HCT116 (cell line): Measurements from ENCODE around the gene S100PBP. TPM values are rescaled to one million over a fixed set of nuclear protein-coding genes. Genes with fewer than 3 reads are reported as not detected.

Experiments used
- ATAC-seq: fragments of 200-7000 bp; cut with Tn5 transposase; 2 replicates; pipeline ENCODE4 v1.9.1; 2020; ENCODE audit warnings: mild to moderate bottlenecking, moderate library complexity
- BruUV-seq: library from RNA; stranded (reverse); fragments of 400-500 nt; replicated peaks from 2 replicates; lab custom pipeline; 2021; lab: Mats Ljungman, UMichigan
- CTCF ChIA-PET: fragments of 300-600 bp; sonication (Branson Sonifier 250); formaldehyde crosslinking; loops from one replicate; lab custom pipeline; 2021; ENCODE audit warnings: antibody characterized with exemption; lab: Charles Lee
- POLR2A ChIA-PET: fragments of 300-600, 350-600 bp; sonication (Branson Sonifier 250); formaldehyde crosslinking; loops from one replicate; lab custom pipeline; 2021; ENCODE audit warnings: antibody characterized with exemption; lab: Charles Lee
- RAD21 ChIA-PET, 2 experiments: fragments of 300-600 bp; sonication (Branson Sonifier 250); formaldehyde crosslinking; loops; one replicate each; lab custom pipeline; 2023; ENCODE audit warnings: low total read pairs in 2 of 2; ENCODE audit not compliant: uncharacterized antibody in 2 of 2, unreplicated experiment in 2 of 2, low non-redundant PET in 1 of 2; lab: Charles Lee
- DNase-seq: peaks from one replicate; pipeline ENCODE4 v3.0.0-alpha.2; 2010; ENCODE audit warnings: low read depth, low spot score
- H2AFZ ChIP-seq: fragments of 200-600 bp; shearing (Covaris generic), sonication (generic); 2 replicates; pipeline ENCODE4 v1.6.1; 2017; ENCODE audit warnings: low read depth, mixed run types, mixed read lengths, antibody characterized with exemption, low read length; ENCODE audit not compliant: poor library complexity, severe bottlenecking
- H3K27ac ChIP-seq: 2 replicates; pipeline ENCODE4 v1.5.1; 2012; ENCODE audit warnings: low read depth, low read length
- H3K27me3 ChIP-seq: fragments of 200-600 bp; sonication (generic); 2 replicates; pipeline ENCODE4 v1.6.1; 2016; ENCODE audit warnings: mixed run types, low read length, mixed read lengths; ENCODE audit not compliant: insufficient read depth
- H3K36me3 ChIP-seq, 2 experiments: fragments of 200-500 bp in 1 of 2; fragments of 200-600 bp in 1 of 2; sonication (Bioruptor generic) in 1 of 2; sonication (generic) in 1 of 2; 2 replicates each; pipeline versions ENCODE4 v1.5.1 to v1.6.1; 2014 to 2016; ENCODE audit warnings: low read length in 2 of 2, inconsistent platforms in 1 of 2, mixed read lengths in 1 of 2, mixed run types in 1 of 2; ENCODE audit not compliant: insufficient read depth in 2 of 2, control insufficient read depth in 1 of 2
- H3K4me1 ChIP-seq, 2 experiments: fragments of 200-600 bp in 1 of 2; sonication (generic) in 1 of 2; 2 replicates each; pipeline versions ENCODE4 v1.5.1 to v1.6.1; 2012 to 2017; ENCODE audit warnings: low read length in 2 of 2, inconsistent platforms in 1 of 2, mild to moderate bottlenecking in 1 of 2, mixed read lengths in 1 of 2, mixed run types in 1 of 2, moderate library complexity in 1 of 2; ENCODE audit not compliant: insufficient read depth in 2 of 2, control insufficient read depth in 1 of 2
- H3K4me2 ChIP-seq: fragments of 200-600 bp; sonication (generic); 2 replicates; pipeline ENCODE4 v1.6.1; 2017; ENCODE audit warnings: mixed run types, low read length, mixed read lengths
- H3K4me3 ChIP-seq, 2 experiments: fragments of 200-600 bp in 1 of 2; sonication (generic) in 1 of 2; replicated peaks in 1 of 2; 2 replicates each; pipeline ENCODE4 v1.5.1; 2011 to 2016; ENCODE audit warnings: low read length in 2 of 2, control low read depth in 1 of 2, low read depth in 1 of 2, mild to moderate bottlenecking in 1 of 2, mixed read lengths in 1 of 2, mixed run types in 1 of 2
- H3K79me2 ChIP-seq: fragments of 200-600 bp; sonication (generic); 2 replicates; pipeline ENCODE4 v1.6.1; 2017; ENCODE audit warnings: mild to moderate bottlenecking, mixed run types, low read length, moderate library complexity, mixed read lengths; ENCODE audit not compliant: insufficient read depth
- H3K9ac ChIP-seq: fragments of 200-600 bp; sonication (generic); 2 replicates; pipeline ENCODE4 v1.6.1; 2016; ENCODE audit warnings: low read length, mixed read lengths
- H3K9me2 ChIP-seq: fragments of 200-600 bp; sonication (generic), shearing (Covaris generic); 2 replicates; pipeline ENCODE4 v1.6.1; 2017; ENCODE audit warnings: mixed run types, mild to moderate bottlenecking, moderate library complexity; ENCODE audit not compliant: insufficient read depth
- H3K9me3 ChIP-seq, 2 experiments: fragments of 200-500 bp in 1 of 2; fragments of 200-600 bp in 1 of 2; sonication (Bioruptor generic) in 1 of 2; sonication (generic) in 1 of 2; 2 replicates each; pipeline ENCODE4 v1.6.1; 2014 to 2017; ENCODE audit warnings: low read length in 2 of 2, mixed read lengths in 2 of 2, inconsistent platforms in 1 of 2, low read depth in 1 of 2, mild to moderate bottlenecking in 1 of 2, mixed run types in 1 of 2, moderate library complexity in 1 of 2; ENCODE audit not compliant: control insufficient read depth in 1 of 2, insufficient read depth in 1 of 2
- H4K20me1 ChIP-seq: fragments of 200-600 bp; sonication (generic), shearing (Covaris generic); 2 replicates; pipeline ENCODE4 v1.6.1; 2017; ENCODE audit warnings: mixed run types, mild to moderate bottlenecking, moderate library complexity; ENCODE audit not compliant: insufficient read depth
- CBX3 ChIP-seq: IDR thresholded peaks from 2 replicates; pipeline ENCODE4 v1.6.1; 2012; ENCODE audit warnings: low read depth
- CEBPB ChIP-seq: IDR thresholded peaks from 2 replicates; pipeline ENCODE4 v1.6.1; 2012; ENCODE audit warnings: low read depth
- EGR1 ChIP-seq: IDR thresholded peaks from 2 replicates; pipeline ENCODE4 v1.6.1; 2012; ENCODE audit warnings: low read depth
- ELF1 ChIP-seq: IDR thresholded peaks from 2 replicates; pipeline ENCODE4 v1.6.1; 2012; ENCODE audit warnings: low read depth, borderline replicate concordance
- EZH2 ChIP-seq: fragments of 200-600 bp; sonication (generic); IDR thresholded peaks from 2 replicates; pipeline ENCODE4 v1.6.1; 2017; ENCODE audit warnings: antibody characterized with exemption, mixed run types
- EZH2phosphoT487 ChIP-seq: fragments of 200-600 bp; IDR thresholded peaks from 2 replicates; pipeline ENCODE4 v1.6.1; 2018; ENCODE audit warnings: antibody characterized with exemption, borderline replicate concordance
- JUND ChIP-seq: IDR thresholded peaks from 2 replicates; pipeline ENCODE4 v1.6.1; 2012
- RAD21 ChIP-seq: IDR thresholded peaks from 2 replicates; pipeline ENCODE4 v1.6.1; 2012; ENCODE audit warnings: low read depth, mild to moderate bottlenecking
- SIN3A ChIP-seq: IDR thresholded peaks from 2 replicates; pipeline ENCODE4 v1.6.1; 2012; ENCODE audit warnings: low read depth
- SP1 ChIP-seq: IDR thresholded peaks from 2 replicates; pipeline ENCODE4 v1.6.1; 2012; ENCODE audit warnings: low read depth
- SRF ChIP-seq: IDR thresholded peaks from 2 replicates; pipeline ENCODE4 v1.6.1; 2012; ENCODE audit warnings: low read depth
- TCF7L2 ChIP-seq: IDR thresholded peaks from 2 replicates; pipeline ENCODE4 v1.7.0; 2011; ENCODE audit warnings: borderline replicate concordance, inconsistent platforms; ENCODE audit not compliant: insufficient read depth, insufficient read length; ENCODE audit errors: extremely low read depth
- YY1 ChIP-seq: IDR thresholded peaks from 2 replicates; pipeline ENCODE4 v1.6.1; 2011; ENCODE audit warnings: low read length, low read depth, moderate library complexity, mild to moderate bottlenecking; ENCODE audit not compliant: insufficient replicate concordance; ENCODE audit errors: extremely low read depth
- ZFX ChIP-seq: fragments of 450-650 bp; IDR thresholded peaks from 2 replicates; pipeline ENCODE4 v1.6.1; 2017
- ZNF274 ChIP-seq: fragments of 200-500 bp; sonication (Bioruptor generic); IDR thresholded peaks from 2 replicates; pipeline ENCODE4 v1.6.1; 2014; ENCODE audit warnings: mild to moderate bottlenecking, low read depth, low read length, inconsistent platforms
- intact Hi-C: fragments of 100-400 bp; cut with micrococcal nuclease; formaldehyde crosslinking; loops from 2 replicates; pipeline ENCODE4 v1.10.0; 2022
- total RNA-seq: library from RNA; stranded (reverse); gene quantifications from one replicate; pipeline ENCODE4 v1.2.1, GENCODE V29; 2021; ENCODE audit not compliant: unreplicated experiment
- TF ChIP-seq, protein P1 (sequence below): IDR thresholded peaks from 2 replicates; pipeline ENCODE4 v1.6.1; 2012
- TF ChIP-seq, protein P2 (sequence below): IDR thresholded peaks from 2 replicates; pipeline ENCODE4 v1.6.1; 2011; ENCODE audit warnings: mild to moderate bottlenecking, low read length, moderate library complexity; ENCODE audit not compliant: insufficient replicate concordance; ENCODE audit errors: extremely low read depth
- TF ChIP-seq, protein P3 (sequence below): IDR thresholded peaks from 2 replicates; pipeline ENCODE4 v1.6.1; 2012
- TF ChIP-seq, protein P4 (sequence below): IDR thresholded peaks from 2 replicates; pipeline ENCODE4 v1.6.1; 2012; ENCODE audit warnings: low read depth

Gene S100PBP
- total RNA-seq, 1 experiment from 2014 or later, result 38.2 TPM

DNA sequence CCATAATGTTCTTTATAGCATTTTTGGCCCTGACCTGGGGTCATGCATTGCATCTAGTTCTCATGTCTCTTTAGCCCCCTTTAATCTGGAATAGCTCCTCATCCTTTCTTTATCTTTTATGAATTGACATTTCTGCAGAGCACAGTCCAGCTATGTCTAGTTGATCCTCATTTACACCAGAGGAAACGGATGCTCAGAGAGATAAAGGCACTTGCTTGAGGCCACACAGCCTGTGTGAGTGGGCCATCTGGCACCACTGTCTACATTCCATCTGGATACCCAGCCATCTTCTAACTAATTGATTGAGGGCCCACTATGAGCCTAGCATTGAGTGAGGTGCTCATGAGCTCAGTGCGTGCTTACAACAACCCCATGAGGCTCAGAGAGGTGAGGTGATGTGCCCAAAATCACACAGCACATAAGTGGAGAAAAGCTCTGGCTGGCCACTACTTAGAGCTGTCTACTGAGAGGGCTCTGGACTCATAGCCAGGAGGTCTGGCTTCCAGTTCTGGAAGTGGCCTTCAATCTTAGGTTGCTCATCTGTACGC lies 72.4 kb downstream of the S100PBP start:
- Histone ChIP-seq H3K9me3 (no peaks in the 10 kb centered on the region), H3K4me3 (no peak overlapping the region), H2AFZ (no peak overlapping the region), H3K4me1 (peaks cover 0 to 14% of the 10 kb centered on the region in 2 experiments; a peak in 1 of 4 replicates), H3K9ac (no peak overlapping the region), H3K36me3 (no peaks in the 10 kb centered on the region), H3K27ac (no peak overlapping the region), H3K79me2 (no peaks in the 10 kb centered on the region), H3K4me2 (no peak overlapping the region), H4K20me1 (no peaks in the 10 kb centered on the region), H3K27me3 (no peaks in the 10 kb centered on the region), H3K9me2 (no peaks in the 10 kb centered on the region)
- CTCF ChIA-PET, result interaction anchor here (1.4 kb wide), 1 partner anchor 13 kb away, joined by 3 read pairs; no protein-coding TSS in a partner anchor
- POLR2A ChIA-PET, result no interaction called here
- BruUV-seq, result no TSS peak
- intact Hi-C loops, result no loop called here
- DNase-seq, result no peak
- no peak for ATAC-seq
- RAD21 ChIA-PET, result no interaction called here
- TF ChIP-seq RAD21, result no peak
- no peak for TF ChIP-seq YY1
- no peak for TF ChIP-seq SRF
- TF ChIP-seq, protein P1, sequence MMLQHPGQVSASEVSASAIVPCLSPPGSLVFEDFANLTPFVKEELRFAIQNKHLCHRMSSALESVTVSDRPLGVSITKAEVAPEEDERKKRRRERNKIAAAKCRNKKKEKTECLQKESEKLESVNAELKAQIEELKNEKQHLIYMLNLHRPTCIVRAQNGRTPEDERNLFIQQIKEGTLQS, result no peak
- TF ChIP-seq ZNF274, result no peak
- TF ChIP-seq EZH2phosphoT487, result no peak
- TF ChIP-seq, protein P2, sequence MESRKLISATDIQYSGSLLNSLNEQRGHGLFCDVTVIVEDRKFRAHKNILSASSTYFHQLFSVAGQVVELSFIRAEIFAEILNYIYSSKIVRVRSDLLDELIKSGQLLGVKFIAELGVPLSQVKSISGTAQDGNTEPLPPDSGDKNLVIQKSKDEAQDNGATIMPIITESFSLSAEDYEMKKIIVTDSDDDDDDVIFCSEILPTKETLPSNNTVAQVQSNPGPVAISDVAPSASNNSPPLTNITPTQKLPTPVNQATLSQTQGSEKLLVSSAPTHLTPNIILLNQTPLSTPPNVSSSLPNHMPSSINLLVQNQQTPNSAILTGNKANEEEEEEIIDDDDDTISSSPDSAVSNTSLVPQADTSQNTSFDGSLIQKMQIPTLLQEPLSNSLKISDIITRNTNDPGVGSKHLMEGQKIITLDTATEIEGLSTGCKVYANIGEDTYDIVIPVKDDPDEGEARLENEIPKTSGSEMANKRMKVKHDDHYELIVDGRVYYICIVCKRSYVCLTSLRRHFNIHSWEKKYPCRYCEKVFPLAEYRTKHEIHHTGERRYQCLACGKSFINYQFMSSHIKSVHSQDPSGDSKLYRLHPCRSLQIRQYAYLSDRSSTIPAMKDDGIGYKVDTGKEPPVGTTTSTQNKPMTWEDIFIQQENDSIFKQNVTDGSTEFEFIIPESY, result no peak
- TF ChIP-seq SIN3A, result no peak
- TF ChIP-seq TCF7L2, result no peak
- no peak for TF ChIP-seq ZFX
- TF ChIP-seq JUND, result no peak
- no peak for TF ChIP-seq CBX3
- TF ChIP-seq SP1, result no peak
- TF ChIP-seq, protein P3, sequence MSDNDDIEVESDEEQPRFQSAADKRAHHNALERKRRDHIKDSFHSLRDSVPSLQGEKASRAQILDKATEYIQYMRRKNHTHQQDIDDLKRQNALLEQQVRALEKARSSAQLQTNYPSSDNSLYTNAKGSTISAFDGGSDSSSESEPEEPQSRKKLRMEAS, result no peak
- TF ChIP-seq EZH2, result no peak
- TF ChIP-seq ELF1, result no peak
- no peak for TF ChIP-seq EGR1
- TF ChIP-seq, protein P4, sequence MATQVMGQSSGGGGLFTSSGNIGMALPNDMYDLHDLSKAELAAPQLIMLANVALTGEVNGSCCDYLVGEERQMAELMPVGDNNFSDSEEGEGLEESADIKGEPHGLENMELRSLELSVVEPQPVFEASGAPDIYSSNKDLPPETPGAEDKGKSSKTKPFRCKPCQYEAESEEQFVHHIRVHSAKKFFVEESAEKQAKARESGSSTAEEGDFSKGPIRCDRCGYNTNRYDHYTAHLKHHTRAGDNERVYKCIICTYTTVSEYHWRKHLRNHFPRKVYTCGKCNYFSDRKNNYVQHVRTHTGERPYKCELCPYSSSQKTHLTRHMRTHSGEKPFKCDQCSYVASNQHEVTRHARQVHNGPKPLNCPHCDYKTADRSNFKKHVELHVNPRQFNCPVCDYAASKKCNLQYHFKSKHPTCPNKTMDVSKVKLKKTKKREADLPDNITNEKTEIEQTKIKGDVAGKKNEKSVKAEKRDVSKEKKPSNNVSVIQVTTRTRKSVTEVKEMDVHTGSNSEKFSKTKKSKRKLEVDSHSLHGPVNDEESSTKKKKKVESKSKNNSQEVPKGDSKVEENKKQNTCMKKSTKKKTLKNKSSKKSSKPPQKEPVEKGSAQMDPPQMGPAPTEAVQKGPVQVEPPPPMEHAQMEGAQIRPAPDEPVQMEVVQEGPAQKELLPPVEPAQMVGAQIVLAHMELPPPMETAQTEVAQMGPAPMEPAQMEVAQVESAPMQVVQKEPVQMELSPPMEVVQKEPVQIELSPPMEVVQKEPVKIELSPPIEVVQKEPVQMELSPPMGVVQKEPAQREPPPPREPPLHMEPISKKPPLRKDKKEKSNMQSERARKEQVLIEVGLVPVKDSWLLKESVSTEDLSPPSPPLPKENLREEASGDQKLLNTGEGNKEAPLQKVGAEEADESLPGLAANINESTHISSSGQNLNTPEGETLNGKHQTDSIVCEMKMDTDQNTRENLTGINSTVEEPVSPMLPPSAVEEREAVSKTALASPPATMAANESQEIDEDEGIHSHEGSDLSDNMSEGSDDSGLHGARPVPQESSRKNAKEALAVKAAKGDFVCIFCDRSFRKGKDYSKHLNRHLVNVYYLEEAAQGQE, result no peak
- TF ChIP-seq CEBPB, result no peak
